Natural killer cell treated with Interleukin-12 subunit alpha and Interleukin-12 subunit beta and Interleukin-15 and Interleukin-18, amount 100 ng/mL, for 72 hours (primary cell): ENCODE results near the gene NISCH. TPM values are rescaled to one million over a fixed set of nuclear protein-coding genes. Genes with fewer than 3 reads are reported as not detected.
A peak's percentile ranks its signal among the peaks of the same experiment; 100 is the strongest.

Source experiments
- ATAC-seq, 2 donors: fragments of 150-1000 bp; cut with Tn5 transposase in 1 of 2; sonication (Bioruptor Pico), chemical (Tn5 transposase) in 1 of 2; 2 replicates each; pipeline ENCODE4 v1.10.0; 2021
- DNase-seq: peaks from one replicate; pipeline ENCODE4 v3.0.0; 2022; ENCODE audit warnings: low spot score
- H3K27ac Mint-ChIP-seq, 2 donors: 1 replicate in 1 of 2; 2 replicates in 1 of 2; pipeline ENCODE4 v1.8.0; 2022; ENCODE audit warnings: mixed read lengths in 2 of 2, mild to moderate bottlenecking in 1 of 2, moderate library complexity in 1 of 2
- H3K27me3 Mint-ChIP-seq, 2 donors: 1 replicate in 1 of 2; 2 replicates in 1 of 2; pipeline ENCODE4 v1.8.0; 2022; ENCODE audit warnings: mixed read lengths in 2 of 2
- H3K36me3 Mint-ChIP-seq: one replicate; pipeline ENCODE4 v1.8.0; 2022; ENCODE audit warnings: mixed read lengths
- H3K4me1 Mint-ChIP-seq, 2 donors: 1 replicate in 1 of 2; 2 replicates in 1 of 2; pipeline ENCODE4 v1.8.0; 2022; ENCODE audit warnings: low read depth in 2 of 2, mixed read lengths in 2 of 2, mild to moderate bottlenecking in 1 of 2
- H3K4me3 Mint-ChIP-seq: one replicate; pipeline ENCODE4 v1.8.0; 2022; ENCODE audit warnings: mixed read lengths
- H3K9me3 Mint-ChIP-seq: 2 replicates; pipeline ENCODE4 v1.8.0; 2022; ENCODE audit warnings: mixed read lengths
- total RNA-seq, 2 donors: library from RNA; stranded (reverse); gene quantifications; one replicate each; pipeline ENCODE4 v1.2.3, GENCODE V29; 2022

The NISCH gene
- total RNA-seq, 2 donors from 2014 or later = 72.5 to 116 TPM

DNA sequence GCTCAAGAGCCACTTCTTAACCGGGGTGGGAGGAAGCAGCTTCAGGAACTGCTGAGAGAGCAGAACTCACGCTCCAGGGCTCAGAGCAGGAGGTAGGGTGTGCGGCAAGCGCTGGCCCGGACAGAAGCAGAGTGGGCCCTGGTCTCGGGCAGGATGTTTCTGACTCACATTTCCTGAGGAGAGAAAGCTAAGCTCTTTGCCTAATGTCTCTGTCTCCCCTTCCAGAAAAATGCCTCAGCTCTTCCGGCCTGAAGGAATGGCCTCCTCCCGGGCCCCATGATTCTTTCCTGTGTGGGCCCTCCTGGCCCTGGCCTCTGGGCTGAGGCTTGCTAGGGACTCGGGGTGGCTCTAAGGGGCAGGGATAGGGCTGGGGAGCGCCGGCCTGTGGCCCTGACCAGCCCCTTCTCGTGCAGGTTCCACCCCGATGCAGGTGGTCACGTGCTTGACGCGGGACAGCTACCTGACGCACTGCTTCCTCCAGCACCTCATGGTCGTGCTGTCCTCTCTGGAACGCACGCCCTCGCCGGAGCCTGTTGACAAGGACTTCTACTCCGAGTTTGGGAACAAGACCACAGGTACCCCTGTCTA is 35.6 kb downstream of the NISCH start:
- ATAC-seq (no peak), DNase-seq (no peak)
- peaks cover 0 to 15% of the 10 kb centered on the region in 2 donors for H3K4me1 Mint-ChIP-seq
- no peaks in the 10 kb centered on the region for H3K9me3 Mint-ChIP-seq
- H3K36me3 Mint-ChIP-seq = no peaks in the 10 kb centered on the region
- no peaks in the 10 kb centered on the region for H3K27me3 Mint-ChIP-seq
- H3K4me3 Mint-ChIP-seq = no peak overlapping the region
- no peak overlapping the region for H3K27ac Mint-ChIP-seq

DNA sequence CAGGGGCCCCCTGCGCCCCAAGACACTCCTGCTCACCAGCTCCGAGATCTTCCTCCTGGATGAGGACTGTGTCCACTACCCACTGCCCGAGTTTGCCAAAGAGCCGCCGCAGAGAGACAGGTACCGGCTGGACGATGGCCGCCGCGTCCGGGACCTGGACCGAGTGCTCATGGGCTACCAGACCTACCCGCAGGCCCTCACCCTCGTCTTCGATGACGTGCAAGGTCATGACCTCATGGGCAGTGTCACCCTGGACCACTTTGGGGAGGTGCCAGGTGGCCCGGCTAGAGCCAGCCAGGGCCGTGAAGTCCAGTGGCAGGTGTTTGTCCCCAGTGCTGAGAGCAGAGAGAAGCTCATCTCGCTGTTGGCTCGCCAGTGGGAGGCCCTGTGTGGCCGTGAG is 36.7 kb downstream of the NISCH start:
- Mint-ChIP-seq H3K36me3 (no peaks in the 10 kb centered on the region), H3K27ac (no peak overlapping the region), H3K9me3 (no peaks in the 10 kb centered on the region), H3K4me1 (peaks cover 0 to 15% of the 10 kb centered on the region in 2 donors), H3K4me3 (no peak overlapping the region), H3K27me3 (no peaks in the 10 kb centered on the region)
- ATAC-seq (no peak), DNase-seq (no peak)

DNA sequence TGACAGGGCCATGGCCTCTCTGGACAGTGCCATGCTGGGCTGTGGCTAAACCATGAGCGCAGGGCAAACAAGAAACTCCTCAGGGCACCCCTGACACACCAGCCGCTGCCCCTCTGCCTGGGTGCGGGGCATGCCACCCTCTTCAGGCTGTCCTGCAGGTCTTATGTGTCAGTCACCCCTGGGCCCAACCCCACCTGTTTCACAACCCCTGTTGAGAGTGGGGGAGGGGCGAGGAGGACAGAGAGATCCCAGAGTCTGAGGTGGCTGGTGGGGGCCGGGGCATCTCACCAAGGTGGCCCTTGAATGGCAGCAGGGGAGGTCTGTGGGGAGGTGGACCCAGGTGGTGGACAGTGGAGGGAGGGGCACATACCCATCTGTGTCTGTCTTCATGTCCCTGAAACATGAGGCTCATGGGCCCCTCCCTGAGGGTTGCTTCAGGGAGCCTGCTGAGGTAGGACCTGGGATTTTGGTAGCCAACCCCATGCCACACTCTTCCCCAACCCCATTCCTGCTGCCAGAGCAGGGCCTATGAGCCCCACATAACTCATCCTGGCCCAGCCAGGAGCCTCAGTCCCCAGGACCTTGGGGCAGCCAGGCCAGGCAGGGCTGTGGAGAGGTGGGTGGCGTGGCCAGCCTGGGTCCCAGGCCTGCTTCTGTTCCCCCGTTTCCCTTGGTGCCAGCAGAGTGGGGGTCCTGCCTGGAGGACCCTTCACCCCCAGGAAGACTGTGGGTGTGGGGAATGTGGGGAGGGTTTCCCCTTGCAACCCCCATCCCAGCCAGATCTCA is 38.0 kb downstream of the NISCH start:
- DNase-seq (no peak), ATAC-seq (no peak)
- Mint-ChIP-seq H3K4me1 (peaks cover 0 to 22% of the 10 kb centered on the region in 2 donors), H3K27me3 (no peaks in the 10 kb centered on the region), H3K4me3 (no peak overlapping the region), H3K27ac (no peak overlapping the region), H3K36me3 (no peaks in the 10 kb centered on the region), H3K9me3 (no peaks in the 10 kb centered on the region)

DNA sequence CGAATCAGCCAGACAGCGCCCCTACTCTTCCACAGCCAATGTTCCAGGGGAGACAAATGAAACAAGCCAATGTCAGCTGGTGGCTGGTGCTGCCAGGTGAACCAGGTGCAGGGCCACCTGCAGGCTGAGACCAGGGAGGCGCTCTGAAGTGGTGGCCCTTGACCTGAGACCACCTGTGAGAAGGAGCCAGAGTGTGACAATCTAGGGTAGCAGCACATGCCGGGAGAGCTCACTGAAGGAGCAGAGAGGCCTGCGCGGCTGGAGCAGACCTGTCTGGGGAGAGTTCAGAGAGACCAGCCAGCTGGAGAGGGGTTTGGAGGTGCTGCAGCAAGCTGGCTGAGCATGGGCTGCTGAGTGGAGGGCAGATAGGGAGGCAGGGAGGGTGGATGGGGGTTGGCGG is 39.0 kb downstream of the NISCH start:
- DNase-seq = no peak
- ATAC-seq = no peak
- Mint-ChIP-seq H3K4me1 (peaks cover 0 to 22% of the 10 kb centered on the region in 2 donors), H3K4me3 (peak overlapping the region; percentile 25), H3K27ac (peak overlapping the region in 1 of 2 donors; percentile 53), H3K36me3 (no peaks in the 10 kb centered on the region), H3K27me3 (no peaks in the 10 kb centered on the region), H3K9me3 (no peaks in the 10 kb centered on the region)

DNA sequence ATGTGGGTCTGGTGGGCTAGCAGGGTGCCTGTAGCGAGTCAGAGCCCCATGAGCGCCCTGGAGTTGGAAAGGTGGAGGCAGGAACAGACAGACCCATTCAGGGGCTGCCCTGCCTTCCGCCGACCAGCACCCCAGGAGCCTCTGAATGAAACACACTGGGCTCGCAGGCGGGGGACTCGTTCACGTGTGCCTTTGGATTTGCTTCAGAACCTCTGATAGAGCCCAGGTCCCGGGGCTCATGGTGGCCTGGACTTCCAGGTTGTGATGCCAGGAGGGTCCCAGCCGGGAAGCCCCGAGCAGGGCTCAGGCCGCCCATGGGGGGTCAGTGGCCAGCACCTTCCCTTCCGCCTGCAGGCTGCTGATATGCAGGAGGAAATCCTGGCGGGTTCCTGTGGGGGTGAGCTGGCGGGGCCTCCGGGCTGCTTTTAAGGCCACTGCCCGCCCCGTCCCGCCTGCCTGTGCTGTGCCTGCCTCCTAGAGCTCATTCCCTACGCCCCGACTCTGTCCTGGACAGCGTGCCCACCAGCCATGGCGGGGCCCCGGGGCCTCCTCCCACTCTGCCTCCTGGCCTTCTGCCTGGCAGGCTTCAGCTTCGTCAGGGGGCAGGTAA is 39.6 kb downstream of the NISCH start, which contains the start of gene STAB1:
STAB1 (plus strand) TSS at position 453 of the 610 bp plus-strand sequence; CDS start at position 529, 76 bp downstream.
- Mint-ChIP-seq H3K36me3 (no peaks in the 10 kb centered on the region), H3K27me3 (no peaks in the 10 kb centered on the region), H3K27ac (peak within 1 kb of the TSS in 1 of 2 donors; percentile 53), H3K4me1 (peaks cover 0 to 22% of the 10 kb centered on the region in 2 donors), H3K9me3 (no peaks in the 10 kb centered on the region), H3K4me3 (peak within 1 kb of the TSS; percentile 25)
- DNase-seq (no peak), ATAC-seq (no peak)

DNA sequence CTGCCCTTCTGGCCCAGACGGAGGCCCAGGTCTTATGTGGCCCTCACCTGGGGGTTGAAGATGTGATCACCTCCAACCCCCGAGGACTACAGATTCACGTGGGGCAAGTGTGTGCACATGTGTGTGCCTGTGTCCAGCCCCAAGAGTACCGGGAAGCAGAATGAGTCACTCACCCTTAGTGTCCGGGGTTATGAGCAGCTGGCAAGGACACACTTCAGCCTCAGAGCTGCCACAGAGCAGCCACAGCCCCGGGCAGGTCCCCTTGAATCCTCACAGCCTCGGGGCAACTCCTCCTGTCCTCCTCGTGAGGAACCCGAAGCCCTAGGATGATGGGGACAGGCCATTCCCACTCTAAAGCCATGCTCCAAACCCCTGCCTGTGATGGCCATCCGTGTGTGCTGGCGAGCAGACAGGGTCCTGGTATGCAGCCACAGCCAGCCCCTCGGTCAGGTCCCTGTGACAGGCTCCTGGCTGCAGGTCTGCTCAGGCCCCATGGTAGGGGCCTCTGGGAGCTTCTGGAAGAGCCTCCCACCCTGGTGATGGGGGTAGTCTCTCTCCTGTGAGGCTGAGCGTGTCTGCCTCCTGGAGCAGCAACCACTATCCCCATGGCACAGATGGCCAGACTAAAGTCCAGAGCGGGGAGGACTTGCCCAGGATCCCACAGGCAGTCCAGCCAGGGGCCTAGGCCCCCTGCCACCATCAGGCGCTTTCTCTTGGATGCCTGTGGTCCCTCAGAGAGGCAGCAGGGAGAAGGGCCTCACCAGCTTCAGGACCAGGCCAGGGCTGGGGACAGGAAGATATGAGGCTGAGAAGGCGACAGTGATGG is 40.6 kb downstream of the NISCH start:
- Mint-ChIP-seq H3K36me3 (no peaks in the 10 kb centered on the region), H3K4me3 (no peak overlapping the region), H3K27me3 (no peaks in the 10 kb centered on the region), H3K27ac (no peak overlapping the region), H3K4me1 (peaks cover 0 to 19% of the 10 kb centered on the region in 2 donors), H3K9me3 (no peaks in the 10 kb centered on the region)
- ATAC-seq (no peak), DNase-seq (no peak)

DNA sequence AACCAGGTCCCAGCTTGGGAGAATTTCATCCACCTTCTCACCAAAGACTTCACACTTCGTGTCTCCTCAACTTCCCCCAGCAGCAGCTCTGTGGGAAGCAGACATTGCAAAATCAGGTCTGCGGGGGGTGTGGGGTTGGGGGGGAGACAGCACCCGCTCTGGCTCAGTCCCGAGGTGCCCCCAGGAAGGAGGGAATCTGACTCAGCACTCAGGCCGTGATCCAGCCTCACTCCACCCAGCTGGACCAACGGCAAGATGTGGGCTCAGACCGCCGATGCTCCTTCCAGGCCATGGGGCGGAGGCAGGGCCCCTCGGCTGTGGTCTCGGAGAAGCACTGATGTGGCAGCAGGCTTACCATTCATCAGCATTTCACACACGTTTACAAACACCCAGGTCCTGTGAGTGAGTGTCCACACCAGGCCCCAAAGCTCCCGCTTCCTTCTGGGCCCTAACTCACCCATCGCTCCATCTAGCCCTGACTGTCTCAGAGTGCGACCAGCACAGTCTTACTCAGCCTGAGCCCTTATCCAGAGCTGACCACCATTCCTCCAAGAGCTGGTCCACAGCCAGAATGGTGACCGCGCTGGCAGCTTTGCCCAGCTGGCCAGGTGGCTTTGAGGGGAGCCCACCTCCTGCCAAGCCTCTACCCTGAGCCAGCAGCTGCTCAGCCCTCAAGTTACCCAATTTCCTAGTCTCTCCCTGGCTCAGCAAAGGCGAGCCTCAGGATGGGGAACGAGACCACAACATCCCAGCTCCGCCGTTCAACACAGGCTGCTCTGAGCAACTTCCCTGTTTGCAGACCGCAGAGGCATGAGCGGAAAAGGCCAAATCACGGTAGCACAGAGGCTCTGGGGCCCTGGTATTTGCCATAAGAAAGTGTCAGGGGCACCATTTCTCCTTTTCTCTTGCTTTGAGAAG is 43.0 kb downstream of the NISCH start:
- Mint-ChIP-seq H3K27ac (peak overlapping the region in 1 of 2 donors; percentile 39), H3K27me3 (no peaks in the 10 kb centered on the region), H3K9me3 (no peaks in the 10 kb centered on the region), H3K4me1 (peaks cover 0 to 14% of the 10 kb centered on the region in 2 donors), H3K4me3 (no peak overlapping the region), H3K36me3 (no peaks in the 10 kb centered on the region)
- ATAC-seq = peak; percentile 37 to 50
- DNase-seq = no peak

DNA sequence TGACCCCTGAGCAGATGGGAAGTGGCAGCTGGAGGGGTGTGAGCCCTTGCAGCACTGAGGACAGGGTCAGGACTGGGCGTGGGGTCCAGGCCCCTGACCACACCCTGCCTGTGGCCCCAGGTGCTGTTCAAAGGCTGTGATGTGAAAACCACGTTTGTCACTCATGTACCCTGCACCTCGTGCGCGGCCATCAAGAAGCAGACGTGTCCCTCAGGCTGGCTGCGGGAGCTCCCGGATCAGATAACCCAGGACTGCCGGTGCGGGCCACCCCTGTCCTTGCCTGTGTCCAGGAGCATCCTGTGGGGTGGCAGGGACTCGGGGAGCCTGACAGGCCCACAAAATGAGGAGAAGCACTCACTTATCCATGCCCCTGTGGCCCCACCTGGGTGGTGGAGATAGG is 45.6 kb downstream of the NISCH start:
- Mint-ChIP-seq H3K36me3 (no peaks in the 10 kb centered on the region), H3K9me3 (no peaks in the 10 kb centered on the region), H3K4me3 (no peak overlapping the region), H3K4me1 (peaks cover 0 to 7% of the 10 kb centered on the region in 2 donors), H3K27me3 (no peaks in the 10 kb centered on the region), H3K27ac (no peak overlapping the region)
- ATAC-seq (no peak), DNase-seq (no peak)

DNA sequence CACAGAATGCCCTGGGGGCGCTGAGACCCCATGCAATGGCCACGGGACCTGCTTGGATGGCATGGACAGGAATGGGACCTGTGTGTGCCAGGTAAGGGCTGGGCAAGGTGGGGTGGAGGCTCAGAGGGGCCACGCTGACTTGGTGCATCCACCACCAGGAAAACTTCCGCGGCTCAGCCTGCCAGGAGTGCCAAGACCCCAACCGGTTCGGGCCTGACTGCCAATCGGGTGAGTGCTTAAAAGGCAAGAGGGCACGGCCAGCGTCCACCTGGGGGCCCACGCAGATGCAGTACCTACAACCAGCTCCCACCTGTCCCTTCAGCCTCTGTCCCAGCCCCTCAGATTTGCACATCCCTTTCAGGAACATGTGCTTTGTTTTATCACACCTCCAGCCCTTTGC is 46.6 kb downstream of the NISCH start:
- peaks cover 0 to 7% of the 10 kb centered on the region in 2 donors for H3K4me1 Mint-ChIP-seq
- DNase-seq (no peak), ATAC-seq (no peak)
- H3K27me3 Mint-ChIP-seq = no peaks in the 10 kb centered on the region
- no peak overlapping the region for H3K4me3 Mint-ChIP-seq
- H3K36me3 Mint-ChIP-seq = no peaks in the 10 kb centered on the region
- H3K9me3 Mint-ChIP-seq = no peaks in the 10 kb centered on the region
- no peak overlapping the region for H3K27ac Mint-ChIP-seq

DNA sequence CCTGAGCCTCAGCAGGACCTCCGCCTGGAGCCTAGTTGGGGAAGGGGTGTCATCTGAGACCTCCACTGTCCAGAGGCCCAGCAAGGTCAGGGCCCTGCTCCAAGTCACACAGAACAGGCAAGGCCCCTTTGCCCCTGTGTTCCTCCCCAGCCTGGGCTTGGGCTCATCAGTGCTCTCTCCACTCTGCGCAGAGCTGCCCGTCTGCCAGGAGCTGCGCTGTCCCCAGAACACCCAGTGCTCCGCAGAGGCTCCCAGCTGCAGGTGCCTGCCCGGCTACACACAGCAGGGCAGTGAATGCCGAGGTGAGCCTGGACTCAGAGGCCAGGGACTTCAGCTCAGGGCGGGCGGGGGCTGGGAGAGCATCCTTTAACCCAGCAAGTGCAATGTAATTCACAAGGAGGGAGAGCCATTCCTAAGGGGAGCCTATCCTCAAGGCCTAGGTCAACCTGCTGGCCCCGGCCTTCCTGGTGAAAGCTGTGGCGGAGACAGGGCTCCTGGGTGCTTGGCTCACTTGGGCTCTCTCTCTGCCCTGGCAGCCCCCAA is 47.5 kb downstream of the NISCH start:
- no peak for DNase-seq
- no peak for ATAC-seq
- no peaks in the 10 kb centered on the region for H3K9me3 Mint-ChIP-seq
- H3K36me3 Mint-ChIP-seq = no peaks in the 10 kb centered on the region
- no peak overlapping the region for H3K27ac Mint-ChIP-seq
- peaks cover 0 to 3% of the 10 kb centered on the region in 2 donors for H3K4me1 Mint-ChIP-seq
- H3K27me3 Mint-ChIP-seq = no peaks in the 10 kb centered on the region
- H3K4me3 Mint-ChIP-seq = no peak overlapping the region

DNA sequence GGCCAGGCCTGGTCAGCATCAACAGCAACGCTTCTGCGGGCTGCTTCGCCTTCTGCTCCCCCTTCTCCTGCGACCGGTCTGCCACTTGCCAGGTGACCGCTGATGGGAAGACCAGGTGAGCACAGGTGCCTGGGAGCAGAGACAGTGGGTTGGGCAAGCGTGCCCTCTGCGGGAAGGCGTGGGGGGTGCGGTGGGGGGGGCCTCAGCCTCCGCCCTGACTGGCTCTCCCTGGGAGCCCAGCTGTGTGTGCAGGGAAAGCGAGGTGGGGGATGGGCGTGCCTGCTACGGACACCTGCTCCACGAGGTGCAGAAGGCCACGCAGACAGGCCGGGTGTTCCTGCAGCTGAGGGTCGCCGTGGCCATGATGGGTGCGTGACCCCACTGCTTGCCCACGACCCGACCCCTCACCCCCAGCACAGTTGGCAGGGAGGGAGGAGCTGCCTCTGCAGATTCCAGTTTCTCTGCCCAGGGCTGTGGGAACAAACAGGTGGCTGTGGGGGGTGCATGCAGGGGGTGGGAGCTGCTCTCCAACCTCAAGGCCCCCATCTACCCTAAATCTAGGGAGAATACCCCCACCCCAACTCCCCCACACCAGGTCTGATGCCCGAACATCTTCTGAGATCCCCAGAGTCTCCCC is 48.5 kb downstream of the NISCH start:
- DNase-seq (no peak), ATAC-seq (no peak)
- Mint-ChIP-seq H3K27me3 (no peaks in the 10 kb centered on the region), H3K9me3 (no peaks in the 10 kb centered on the region), H3K27ac (no peak overlapping the region), H3K4me3 (no peak overlapping the region), H3K36me3 (no peaks in the 10 kb centered on the region), H3K4me1 (no peaks in the 10 kb centered on the region)

DNA sequence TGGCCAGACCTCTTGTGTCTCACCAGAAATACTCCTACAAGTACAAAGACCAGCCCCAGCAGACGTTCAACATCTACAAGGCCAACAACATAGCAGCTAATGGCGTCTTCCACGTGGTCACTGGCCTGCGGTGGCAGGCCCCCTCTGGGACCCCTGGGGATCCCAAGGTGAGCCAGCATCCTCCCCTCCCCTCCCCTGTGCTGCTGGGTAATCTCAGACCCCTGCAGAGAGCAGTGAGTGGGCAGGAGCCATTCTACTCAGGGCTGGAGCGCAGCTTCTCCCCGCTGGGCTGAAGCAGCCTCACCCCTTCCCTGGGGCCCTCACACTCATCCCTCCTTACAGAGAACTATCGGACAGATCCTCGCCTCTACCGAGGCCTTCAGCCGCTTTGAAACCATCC is 49.6 kb downstream of the NISCH start:
- no peak for DNase-seq
- H3K27me3 Mint-ChIP-seq = no peaks in the 10 kb centered on the region
- H3K4me3 Mint-ChIP-seq = no peak overlapping the region
- no peaks in the 10 kb centered on the region for H3K4me1 Mint-ChIP-seq
- H3K27ac Mint-ChIP-seq = no peak overlapping the region
- no peaks in the 10 kb centered on the region for H3K9me3 Mint-ChIP-seq
- no peaks in the 10 kb centered on the region for H3K36me3 Mint-ChIP-seq
- ATAC-seq = no peak
